ENCODE data around the gene EFCAB14. TPM values are rescaled to one million over a fixed set of nuclear protein-coding genes. Genes with fewer than 3 reads are reported as not detected.

Gene EFCAB14
- total and polyA plus RNA-seq, 2 experiments from 2014 or later, result 23.3 to 49.0 TPM

- H3K36me3 ChIP-seq (ENCODE audit: insufficient read depth), result peaks cover 50% of the 10 kb centered on the region
- Mint-ChIP-seq H3K27ac (no peak overlapping the region; the same call in 1 of the 2 replicates), H3K4me1 (no peaks in the 10 kb centered on the region; the same call in 1 of the 3 replicates), H3K9me3 (no peaks in the 10 kb centered on the region), H3K4me3 (no peak overlapping the region), H3K27me3 (ENCODE audit: insufficient read depth, low read depth, poor library complexity) (peaks cover 2% of the 10 kb centered on the region), H3K36me3 (ENCODE audit: low read depth) (peaks cover 68% of the 10 kb centered on the region)
- peaks cover 4% of the 10 kb centered on the region; the same call in 1 of the 2 replicates for H4K20me1 ChIP-seq (replicated peaks; ENCODE audit: insufficient read depth)
- H3K27ac ChIP-seq (ENCODE audit: low read depth), result no peak overlapping the region
- no peaks in the 10 kb centered on the region for H3F3A ChIP-seq (replicated peaks; ENCODE audit: low read depth)
- no peak overlapping the region for H2AFZ ChIP-seq
- no peak overlapping the region for H3K4me2 ChIP-seq
- no peak overlapping the region for H3K4me3 ChIP-seq
- no peaks in the 10 kb centered on the region for H3K27me3 ChIP-seq (ENCODE audit: insufficient read depth)
- no peaks in the 10 kb centered on the region for H3K79me2 ChIP-seq (replicated peaks; ENCODE audit: insufficient read depth)
- H3K9me2 ChIP-seq (ENCODE audit: insufficient read depth), result no peaks in the 10 kb centered on the region
- H3K4me1 ChIP-seq (ENCODE audit: insufficient read depth), result no peaks in the 10 kb centered on the region
- ATAC-seq (no peak), DNase-seq (ENCODE audit: low spot score) (no peak)
- TF ChIP-seq CREB1 (CRISPR knock-in tag; IDR thresholded peaks at IDR 0.05; ENCODE audit: low read depth) (no peak), REST (IDR thresholded peaks at IDR 0.05; ENCODE audit: unreplicated experiment) (no peak), ZNF331 (CRISPR knock-in tag; IDR thresholded peaks at IDR 0.05; ENCODE audit: low read depth) (no peak), EZH2phosphoT487 (IDR thresholded peaks at IDR 0.05; ENCODE audit: unreplicated experiment) (no peak)
Observed at GRCh38 chr1:46687921-46688509, 30.9 kb downstream of the EFCAB14 start.

- H3F3A ChIP-seq (replicated peaks; ENCODE audit: low read depth), result no peaks in the 10 kb centered on the region
- Mint-ChIP-seq H3K4me3 (no peak overlapping the region), H3K9me3 (no peaks in the 10 kb centered on the region), H3K36me3 (ENCODE audit: low read depth) (peaks cover 71% of the 10 kb centered on the region), H3K4me1 (no peaks in the 10 kb centered on the region; the same call in 1 of the 3 replicates), H3K27ac (no peak overlapping the region), H3K27me3 (ENCODE audit: insufficient read depth, low read depth, poor library complexity) (peaks cover 2% of the 10 kb centered on the region)
- H3K79me2 ChIP-seq (replicated peaks; ENCODE audit: insufficient read depth), result no peaks in the 10 kb centered on the region
- H3K4me2 ChIP-seq, result no peak overlapping the region
- H3K36me3 ChIP-seq (ENCODE audit: insufficient read depth), result peaks cover 50% of the 10 kb centered on the region
- H4K20me1 ChIP-seq (replicated peaks; ENCODE audit: insufficient read depth), result peaks cover 4% of the 10 kb centered on the region; the same call in 1 of the 2 replicates
- no peak for ATAC-seq
- no peak overlapping the region for H3K27ac ChIP-seq (ENCODE audit: low read depth)
- H3K27me3 ChIP-seq (ENCODE audit: insufficient read depth), result no peaks in the 10 kb centered on the region
- no peak overlapping the region for H2AFZ ChIP-seq
- no peaks in the 10 kb centered on the region for H3K9me2 ChIP-seq (ENCODE audit: insufficient read depth)
- no peaks in the 10 kb centered on the region for H3K4me1 ChIP-seq (ENCODE audit: insufficient read depth)
- DNase-seq (ENCODE audit: low spot score), result no peak
- no peak overlapping the region for H3K4me3 ChIP-seq
- TF ChIP-seq EZH2 (IDR thresholded peaks at IDR 0.05; ENCODE audit: low read depth, unreplicated experiment) (no peak), REST (IDR thresholded peaks at IDR 0.05; ENCODE audit: unreplicated experiment) (no peak), POLR2AphosphoS5 (IDR thresholded peaks at IDR 0.05; ENCODE audit: low read depth) (no peak), CTCF (conservative IDR thresholded peaks at IDR 0.05; ENCODE audit: low read depth in 2 of 2) (no peak), EZH2phosphoT487 (IDR thresholded peaks at IDR 0.05; ENCODE audit: unreplicated experiment) (no peak), STAT1 (IDR thresholded peaks at IDR 0.05; ENCODE audit: unreplicated experiment) (no peak), NANOG (IDR thresholded peaks at IDR 0.05; ENCODE audit: borderline replicate concordance) (no peak)
Observed at GRCh38 chr1:46687093-46687659, 31.7 kb downstream of the EFCAB14 start.
